Mesendoderm (in vitro differentiated cells): Measurements from ENCODE around the gene RPP38. TPM values are rescaled to one million over a fixed set of nuclear protein-coding genes. Genes with fewer than 3 reads are reported as not detected.

ENCODE experiments used
- DNase-seq: peaks from one replicate; pipeline ENCODE4 v3.0.0; 2013
- H2AK5ac ChIP-seq: 2 replicates; pipeline ENCODE4 v1.6.1; 2013; ENCODE audit warnings: low read length, inconsistent platforms
- H2BK120ac ChIP-seq: 2 replicates; pipeline ENCODE4 v1.6.1; 2013; ENCODE audit warnings: low read depth, mild to moderate bottlenecking, low read length, moderate library complexity, mixed read lengths
- H2BK15ac ChIP-seq: replicated peaks from 2 replicates; pipeline ENCODE4 v1.6.1; 2013; ENCODE audit warnings: low read depth, mild to moderate bottlenecking, moderate library complexity
- H2BK5ac ChIP-seq: 2 replicates; pipeline ENCODE4 v1.6.1; 2013; ENCODE audit warnings: low read length, inconsistent platforms
- H3K18ac ChIP-seq: 2 replicates; pipeline ENCODE4 v1.6.1; 2013; ENCODE audit warnings: mild to moderate bottlenecking, low read length, mixed read lengths
- H3K23ac ChIP-seq: one replicate; pipeline ENCODE4 v1.6.1; 2013; ENCODE audit warnings: low read length
- H3K27ac ChIP-seq: 2 replicates; pipeline ENCODE4 v1.5.1; 2013; ENCODE audit warnings: low read depth, mild to moderate bottlenecking, inconsistent platforms, low read length, moderate library complexity
- H3K27me3 ChIP-seq: 2 replicates; pipeline ENCODE4 v1.6.1; 2013; ENCODE audit warnings: low read length, control low read depth, mild to moderate bottlenecking, inconsistent platforms; ENCODE audit not compliant: insufficient read depth, poor library complexity
- H3K36me3 ChIP-seq: 2 replicates; pipeline ENCODE4 v1.6.1; 2013; ENCODE audit warnings: low read length, inconsistent platforms; ENCODE audit not compliant: control insufficient read depth, insufficient read depth
- H3K4ac ChIP-seq: one replicate; pipeline ENCODE4 v1.6.1; 2013; ENCODE audit warnings: low read depth, mild to moderate bottlenecking, low read length, moderate library complexity
- H3K4me1 ChIP-seq: 2 replicates; pipeline ENCODE4 v1.6.1; 2013; ENCODE audit warnings: low read depth, low read length, inconsistent platforms; ENCODE audit not compliant: control insufficient read depth
- H3K4me2 ChIP-seq: 2 replicates; pipeline ENCODE4 v1.6.1; 2013; ENCODE audit warnings: low read length
- H3K4me3 ChIP-seq: 2 replicates; pipeline ENCODE4 v1.5.1; 2013; ENCODE audit warnings: mild to moderate bottlenecking, low read length
- H3K56ac ChIP-seq: one replicate; pipeline ENCODE4 v1.6.1; 2013; ENCODE audit warnings: low read length
- H3K79me1 ChIP-seq: 2 replicates; pipeline ENCODE4 v1.6.1; 2013; ENCODE audit warnings: low read length, inconsistent platforms
- H3K79me2 ChIP-seq: 2 replicates; pipeline ENCODE4 v1.6.1; 2013; ENCODE audit warnings: mild to moderate bottlenecking, low read length; ENCODE audit not compliant: control insufficient read depth, insufficient read depth
- H3K9ac ChIP-seq: 2 replicates; pipeline ENCODE4 v1.6.1; 2013; ENCODE audit warnings: low read length, inconsistent platforms
- H4K5ac ChIP-seq: one replicate; pipeline ENCODE4 v1.6.1; 2013; ENCODE audit warnings: low read length
- H4K8ac ChIP-seq: one replicate; pipeline ENCODE4 v1.6.1; 2013; ENCODE audit warnings: low read depth, mild to moderate bottlenecking, control low read depth, low read length, moderate library complexity
- WGBS: extraction: QIAGEN DNeasy Blood & Tissue Kit; methylation state at CpG from one replicate; pipeline ENCODE4 v1.1.7; 2013; ENCODE audit warnings: low lambda C conversion rate, missing lambda C conversion rate; ENCODE audit not compliant: insufficient coverage; ENCODE audit errors: extremely low coverage; 5-methylcytosine and 5-hydroxymethylcytosine counted together
- polyA plus RNA-seq, 2 experiments: library from polyadenylated mRNA; stranded (reverse); fragments of 200-250 nt; gene quantifications; one replicate each; pipeline ENCODE4 v1.2.3, GENCODE V29; 2013

RPP38 gene, protein sequence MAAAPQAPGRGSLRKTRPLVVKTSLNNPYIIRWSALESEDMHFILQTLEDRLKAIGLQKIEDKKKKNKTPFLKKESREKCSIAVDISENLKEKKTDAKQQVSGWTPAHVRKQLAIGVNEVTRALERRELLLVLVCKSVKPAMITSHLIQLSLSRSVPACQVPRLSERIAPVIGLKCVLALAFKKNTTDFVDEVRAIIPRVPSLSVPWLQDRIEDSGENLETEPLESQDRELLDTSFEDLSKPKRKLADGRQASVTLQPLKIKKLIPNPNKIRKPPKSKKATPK
- 22.9 TPM for polyA plus RNA-seq (2013, experiment 1 of 2)
- 22.8 TPM for polyA plus RNA-seq (2013, experiment 2 of 2)

GRCh38 chr10:15097011-15097812, at the start of gene RPP38:
RPP38 (plus strand) TSS chr10:15097355; CDS start chr10:15103315, 5,960 bp downstream.
- Histone ChIP-seq H4K5ac (no peak within 1 kb of the TSS), H3K27ac (peak within 1 kb of the TSS; percentile 99), H4K8ac (peak within 1 kb of the TSS; percentile 90), H3K23ac (peak within 1 kb of the TSS; percentile 51), H3K27me3 (no peaks in the 10 kb centered on the region), H2BK5ac (no peak within 1 kb of the TSS), H3K79me1 (peaks cover 8% of the 10 kb centered on the region), H3K4me2 (peak within 1 kb of the TSS; percentile 91), H3K4me3 (peak within 1 kb of the TSS; percentile 80), H2AK5ac (no peak within 1 kb of the TSS), H3K4ac (peak within 1 kb of the TSS; percentile 73), H3K79me2 (peaks cover 30% of the 10 kb centered on the region), H3K4me1 (no peaks in the 10 kb centered on the region), H3K18ac (peak within 1 kb of the TSS; percentile 95), H3K36me3 (no peaks in the 10 kb centered on the region), H3K56ac (peak within 1 kb of the TSS; percentile 96), H2BK15ac (no peak within 1 kb of the TSS), H3K9ac (peak within 1 kb of the TSS; percentile 94), H2BK120ac (no peak within 1 kb of the TSS)
- WGBS: no CpG with 5 or more reads among the region's 84 CpGs
- DNase-seq: peak; percentile 97

- H2BK120ac ChIP-seq: no peak overlapping the region
- H4K8ac ChIP-seq: no peak overlapping the region
- no peak overlapping the region for H3K23ac ChIP-seq
- no peak overlapping the region for H2BK15ac ChIP-seq
- no peak overlapping the region for H2BK5ac ChIP-seq
- H4K5ac ChIP-seq: no peak overlapping the region
- H3K36me3 ChIP-seq: no peaks in the 10 kb centered on the region
- no peak overlapping the region for H2AK5ac ChIP-seq
- no peak overlapping the region for H3K4ac ChIP-seq
- no peak overlapping the region for H3K4me3 ChIP-seq
- no peak for DNase-seq
- no peak overlapping the region for H3K4me2 ChIP-seq
- no peak overlapping the region for H3K27ac ChIP-seq
- no peaks in the 10 kb centered on the region for H3K27me3 ChIP-seq
- H3K79me1 ChIP-seq: no peaks in the 10 kb centered on the region
- no peaks in the 10 kb centered on the region for H3K79me2 ChIP-seq
- no peak overlapping the region for H3K9ac ChIP-seq
- no peak overlapping the region for H3K18ac ChIP-seq
- H3K4me1 ChIP-seq: no peaks in the 10 kb centered on the region
- no peak overlapping the region for H3K56ac ChIP-seq
Measured at GRCh38 chr10:15049533-15049932, 47.6 kb upstream of the RPP38 start.

- no CpG with 5 or more reads among the region's 7 CpGs for WGBS
- Histone ChIP-seq H4K5ac (no peak overlapping the region), H3K36me3 (no peaks in the 10 kb centered on the region), H3K56ac (no peak overlapping the region), H3K27me3 (no peaks in the 10 kb centered on the region), H2BK15ac (no peak overlapping the region), H3K27ac (no peak overlapping the region), H3K23ac (no peak overlapping the region), H2BK5ac (no peak overlapping the region), H3K79me2 (no peaks in the 10 kb centered on the region), H3K4me2 (no peak overlapping the region), H3K4me3 (no peak overlapping the region), H3K18ac (no peak overlapping the region), H4K8ac (no peak overlapping the region), H2BK120ac (no peak overlapping the region), H3K9ac (no peak overlapping the region), H3K4me1 (no peaks in the 10 kb centered on the region), H3K4ac (no peak overlapping the region), H2AK5ac (no peak overlapping the region), H3K79me1 (no peaks in the 10 kb centered on the region)
- no peak for DNase-seq
Measured at GRCh38 chr10:15052121-15052520, 45.0 kb upstream of the RPP38 start.

DNA sequence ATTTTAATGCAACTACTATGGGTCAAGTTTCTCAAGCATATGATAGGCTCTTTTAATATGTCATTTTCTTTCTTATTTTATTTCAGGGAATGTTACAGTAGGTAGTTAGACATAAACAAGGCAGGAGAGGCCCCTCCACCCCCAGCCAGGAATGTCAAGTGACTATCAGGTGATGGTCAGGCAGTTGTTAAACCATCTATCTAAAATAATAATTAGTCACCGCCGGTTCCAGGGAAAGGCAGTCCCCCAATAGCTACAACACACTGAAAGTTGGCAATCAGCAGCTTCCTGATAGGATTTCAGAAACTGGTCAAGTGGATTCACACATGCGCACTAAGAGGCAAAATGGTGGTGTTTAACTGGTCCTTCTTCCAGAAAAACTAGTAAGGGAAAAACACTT, 44.1 kb upstream of the RPP38 start:
- Histone ChIP-seq H3K18ac (no peak overlapping the region), H3K27ac (no peak overlapping the region), H2BK120ac (no peak overlapping the region), H3K4me1 (no peaks in the 10 kb centered on the region), H3K79me2 (no peaks in the 10 kb centered on the region), H3K9ac (no peak overlapping the region), H3K36me3 (no peaks in the 10 kb centered on the region), H3K79me1 (no peaks in the 10 kb centered on the region), H3K56ac (no peak overlapping the region), H3K23ac (no peak overlapping the region), H3K4me3 (no peak overlapping the region), H3K4me2 (no peak overlapping the region), H2BK5ac (no peak overlapping the region), H2AK5ac (no peak overlapping the region), H4K8ac (no peak overlapping the region), H2BK15ac (no peak overlapping the region), H3K4ac (no peak overlapping the region), H4K5ac (no peak overlapping the region), H3K27me3 (no peaks in the 10 kb centered on the region)
- no CpG with 5 or more reads among the region's 3 CpGs for WGBS
- no peak for DNase-seq

GRCh38 chr10:15058689-15059088, 38.5 kb upstream of the RPP38 start:
- H2BK120ac ChIP-seq: no peak overlapping the region
- no peak overlapping the region for H2AK5ac ChIP-seq
- no peaks in the 10 kb centered on the region for H3K79me2 ChIP-seq
- no peak overlapping the region for H4K8ac ChIP-seq
- no peaks in the 10 kb centered on the region for H3K27me3 ChIP-seq
- DNase-seq: no peak
- H3K23ac ChIP-seq: no peak overlapping the region
- H3K4me1 ChIP-seq: no peaks in the 10 kb centered on the region
- no peak overlapping the region for H3K18ac ChIP-seq
- H2BK5ac ChIP-seq: no peak overlapping the region
- no peak overlapping the region for H2BK15ac ChIP-seq
- no peaks in the 10 kb centered on the region for H3K36me3 ChIP-seq
- H3K9ac ChIP-seq: no peak overlapping the region
- no peak overlapping the region for H3K56ac ChIP-seq
- no peak overlapping the region for H3K4me2 ChIP-seq
- H3K27ac ChIP-seq: no peak overlapping the region
- WGBS: no CpG with 5 or more reads among the region's 1 CpG
- no peaks in the 10 kb centered on the region for H3K79me1 ChIP-seq
- no peak overlapping the region for H3K4ac ChIP-seq
- H4K5ac ChIP-seq: no peak overlapping the region
- no peak overlapping the region for H3K4me3 ChIP-seq
